ENCODE measurements around the gene SOCS6. TPM values are rescaled to one million over a fixed set of nuclear protein-coding genes. Genes with fewer than 3 reads are reported as not detected.
A peak's percentile ranks its signal among the peaks of the same experiment; 100 is the strongest.

SOCS6 gene
- total RNA-seq, 1 experiment from 2014 or later = 23.2 TPM

DNA sequence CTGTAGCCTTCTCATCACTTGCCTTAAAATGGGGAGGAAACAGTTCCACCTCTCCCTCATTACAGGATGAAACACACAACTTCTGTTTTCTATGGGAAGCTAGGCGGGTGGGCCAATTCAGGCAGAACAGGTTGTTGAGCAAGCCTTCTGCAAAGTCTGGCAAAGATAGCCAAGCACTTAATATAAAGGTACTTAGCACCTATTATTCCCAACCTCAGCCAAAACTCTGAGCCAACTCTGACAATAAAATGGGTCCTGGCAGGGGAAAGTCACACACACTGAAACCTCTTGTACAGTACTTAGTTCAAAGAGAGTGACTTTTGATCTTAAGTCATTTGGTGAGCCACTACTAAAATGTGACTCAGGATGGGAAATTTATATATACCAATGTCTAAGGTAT is 15.8 kb upstream of the SOCS6 start:
- Mint-ChIP-seq H3K36me3 (ENCODE audit: insufficient read depth, unreplicated experiment) (no peaks in the 10 kb centered on the region), H3K27ac (ENCODE audit: unreplicated experiment) (no peak overlapping the region), H3K9me3 (ENCODE audit: unreplicated experiment) (peaks cover 19% of the 10 kb centered on the region), H3K27me3 (ENCODE audit: insufficient read depth, unreplicated experiment) (no peaks in the 10 kb centered on the region), H3K4me1 (ENCODE audit: low read depth, unreplicated experiment) (peaks cover 10% of the 10 kb centered on the region), H3K4me3 (ENCODE audit: unreplicated experiment) (no peak overlapping the region)
- CTCF ChIA-PET = no interaction called here
- peaks cover 12% of the 10 kb centered on the region; the same call in 1 of the 2 replicates for H3K4me1 ChIP-seq
- POLR2A ChIA-PET = no interaction called here
- no peaks in the 10 kb centered on the region for H3K9me3 ChIP-seq
- BruUV-seq (replicated peaks) = no TSS peak
- TF ChIP-seq CTCF (IDR thresholded peaks at IDR 0.05; ENCODE audit: insufficient read depth in 1 of 2, low read depth in 1 of 2, low read length in 1 of 2, severe bottlenecking in 1 of 2, unreplicated experiment in 1 of 2) = no peak
- H3K36me3 ChIP-seq (ENCODE audit: control insufficient read depth, insufficient read depth, low read length) = no peaks in the 10 kb centered on the region
- no peaks in the 10 kb centered on the region for H3K27me3 ChIP-seq (replicated peaks; ENCODE audit: control insufficient read depth, insufficient read depth, low read length)
- no peak for DNase-seq
- intact Hi-C loops (cut with micrococcal nuclease; ENCODE audit: unreplicated experiment) = no loop called here
- H3K4me3 ChIP-seq (ENCODE audit: low read depth, low read length) = no peak overlapping the region

- TF ChIP-seq CTCF (IDR thresholded peaks at IDR 0.05; ENCODE audit: insufficient read depth in 1 of 2, low read depth in 1 of 2, low read length in 1 of 2, severe bottlenecking in 1 of 2, unreplicated experiment in 1 of 2) = no peak
- intact Hi-C loops (cut with micrococcal nuclease; ENCODE audit: unreplicated experiment) = no loop called here
- H3K4me1 ChIP-seq = peaks cover 12% of the 10 kb centered on the region; the same call in 1 of the 2 replicates
- no peaks in the 10 kb centered on the region for H3K9me3 ChIP-seq
- DNase-seq = peak; percentile 59 to 61
- peak overlapping the region; percentile 76 for H3K27ac Mint-ChIP-seq (ENCODE audit: unreplicated experiment)
- H3K4me3 Mint-ChIP-seq (ENCODE audit: unreplicated experiment) = peak overlapping the region; percentile 48
- no peaks in the 10 kb centered on the region for H3K27me3 Mint-ChIP-seq (ENCODE audit: insufficient read depth, unreplicated experiment)
- no peaks in the 10 kb centered on the region for H3K36me3 ChIP-seq (ENCODE audit: control insufficient read depth, insufficient read depth, low read length)
- peaks cover 17% of the 10 kb centered on the region for H3K9me3 Mint-ChIP-seq (ENCODE audit: unreplicated experiment)
- BruUV-seq (replicated peaks) = no TSS peak
- CTCF ChIA-PET = no interaction called here
- H3K4me1 Mint-ChIP-seq (ENCODE audit: low read depth, unreplicated experiment) = peaks cover 10% of the 10 kb centered on the region
- POLR2A ChIA-PET = no interaction called here
- H3K27me3 ChIP-seq (replicated peaks; ENCODE audit: control insufficient read depth, insufficient read depth, low read length) = no peaks in the 10 kb centered on the region
- no peak overlapping the region for H3K4me3 ChIP-seq (ENCODE audit: low read depth, low read length)
- no peaks in the 10 kb centered on the region for H3K36me3 Mint-ChIP-seq (ENCODE audit: insufficient read depth, unreplicated experiment)
These were observed 12.2 kb upstream of the SOCS6 start for GRCh38 chr18:70276416-70277191.

- no peak overlapping the region for H3K4me3 Mint-ChIP-seq (ENCODE audit: unreplicated experiment)
- POLR2A ChIA-PET = no interaction called here
These were observed 9.4 kb upstream of the SOCS6 start for GRCh38 chr18:70279470-70279869.

More at GRCh38 chr18:70279470-70279869, 9.4 kb upstream of the SOCS6 start:
- CTCF ChIA-PET = no interaction called here
- H3K4me1 Mint-ChIP-seq (ENCODE audit: low read depth, unreplicated experiment) = peaks cover 10% of the 10 kb centered on the region
- no peaks in the 10 kb centered on the region for H3K27me3 ChIP-seq (replicated peaks; ENCODE audit: control insufficient read depth, insufficient read depth, low read length)
- H3K4me1 ChIP-seq = peaks cover 12% of the 10 kb centered on the region; the same call in 1 of the 2 replicates
- no peak overlapping the region for H3K4me3 ChIP-seq (ENCODE audit: low read depth, low read length)
- no peaks in the 10 kb centered on the region for H3K9me3 ChIP-seq
- no peaks in the 10 kb centered on the region for H3K36me3 ChIP-seq (ENCODE audit: control insufficient read depth, insufficient read depth, low read length)
- H3K27ac Mint-ChIP-seq (ENCODE audit: unreplicated experiment) = no peak overlapping the region
- H3K36me3 Mint-ChIP-seq (ENCODE audit: insufficient read depth, unreplicated experiment) = no peaks in the 10 kb centered on the region
- no TSS peak for BruUV-seq (replicated peaks)
- no peaks in the 10 kb centered on the region for H3K9me3 Mint-ChIP-seq (ENCODE audit: unreplicated experiment)
- H3K27me3 Mint-ChIP-seq (ENCODE audit: insufficient read depth, unreplicated experiment) = no peaks in the 10 kb centered on the region
- intact Hi-C loops (cut with micrococcal nuclease; ENCODE audit: unreplicated experiment) = no loop called here
- DNase-seq = no peak
- TF ChIP-seq CTCF (IDR thresholded peaks at IDR 0.05; ENCODE audit: insufficient read depth in 1 of 2, low read depth in 1 of 2, low read length in 1 of 2, severe bottlenecking in 1 of 2, unreplicated experiment in 1 of 2) = no peak
